HL-60 (cell line): ENCODE measurements around the gene RC3H2.

ENCODE experiments used
- POLR2AphosphoS5 ChIP-seq: IDR thresholded peaks from 2 replicates; pipeline ENCODE4 v1.6.1; 2012; ENCODE audit warnings: low read depth
- TF ChIP-seq, protein P1 (sequence below): IDR thresholded peaks from one replicate; pipeline ENCODE4 v1.5.1; 2011; ENCODE audit warnings: low read length, control low read depth, inconsistent platforms; ENCODE audit not compliant: insufficient read depth
- TF ChIP-seq, protein P2 (sequence below): IDR thresholded peaks from 2 replicates; pipeline ENCODE4 v1.6.1; 2012; ENCODE audit warnings: low read depth; ENCODE audit not compliant: insufficient replicate concordance

DNA sequence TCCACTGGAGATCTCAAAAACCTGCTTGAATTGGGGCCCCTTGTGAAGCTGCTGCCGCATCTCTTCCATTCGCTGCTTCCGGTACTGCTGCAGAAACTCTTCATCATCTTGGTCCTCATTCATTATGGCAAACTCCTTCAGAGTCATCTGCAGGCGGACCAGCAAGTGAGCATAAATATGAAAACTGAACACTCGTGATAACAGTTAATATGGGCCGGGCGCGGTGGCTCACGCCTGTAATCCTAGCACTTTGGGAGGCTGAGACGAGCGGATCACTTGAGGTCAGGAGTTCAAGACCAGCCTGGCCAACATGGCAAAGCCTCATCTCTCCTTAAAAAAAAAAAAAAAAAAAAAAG is 84.7 kb downstream of the RC3H2 start:
- TF ChIP-seq, protein P1, sequence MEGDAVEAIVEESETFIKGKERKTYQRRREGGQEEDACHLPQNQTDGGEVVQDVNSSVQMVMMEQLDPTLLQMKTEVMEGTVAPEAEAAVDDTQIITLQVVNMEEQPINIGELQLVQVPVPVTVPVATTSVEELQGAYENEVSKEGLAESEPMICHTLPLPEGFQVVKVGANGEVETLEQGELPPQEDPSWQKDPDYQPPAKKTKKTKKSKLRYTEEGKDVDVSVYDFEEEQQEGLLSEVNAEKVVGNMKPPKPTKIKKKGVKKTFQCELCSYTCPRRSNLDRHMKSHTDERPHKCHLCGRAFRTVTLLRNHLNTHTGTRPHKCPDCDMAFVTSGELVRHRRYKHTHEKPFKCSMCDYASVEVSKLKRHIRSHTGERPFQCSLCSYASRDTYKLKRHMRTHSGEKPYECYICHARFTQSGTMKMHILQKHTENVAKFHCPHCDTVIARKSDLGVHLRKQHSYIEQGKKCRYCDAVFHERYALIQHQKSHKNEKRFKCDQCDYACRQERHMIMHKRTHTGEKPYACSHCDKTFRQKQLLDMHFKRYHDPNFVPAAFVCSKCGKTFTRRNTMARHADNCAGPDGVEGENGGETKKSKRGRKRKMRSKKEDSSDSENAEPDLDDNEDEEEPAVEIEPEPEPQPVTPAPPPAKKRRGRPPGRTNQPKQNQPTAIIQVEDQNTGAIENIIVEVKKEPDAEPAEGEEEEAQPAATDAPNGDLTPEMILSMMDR: no peak
- no peak for TF ChIP-seq POLR2AphosphoS5
- TF ChIP-seq, protein P2, sequence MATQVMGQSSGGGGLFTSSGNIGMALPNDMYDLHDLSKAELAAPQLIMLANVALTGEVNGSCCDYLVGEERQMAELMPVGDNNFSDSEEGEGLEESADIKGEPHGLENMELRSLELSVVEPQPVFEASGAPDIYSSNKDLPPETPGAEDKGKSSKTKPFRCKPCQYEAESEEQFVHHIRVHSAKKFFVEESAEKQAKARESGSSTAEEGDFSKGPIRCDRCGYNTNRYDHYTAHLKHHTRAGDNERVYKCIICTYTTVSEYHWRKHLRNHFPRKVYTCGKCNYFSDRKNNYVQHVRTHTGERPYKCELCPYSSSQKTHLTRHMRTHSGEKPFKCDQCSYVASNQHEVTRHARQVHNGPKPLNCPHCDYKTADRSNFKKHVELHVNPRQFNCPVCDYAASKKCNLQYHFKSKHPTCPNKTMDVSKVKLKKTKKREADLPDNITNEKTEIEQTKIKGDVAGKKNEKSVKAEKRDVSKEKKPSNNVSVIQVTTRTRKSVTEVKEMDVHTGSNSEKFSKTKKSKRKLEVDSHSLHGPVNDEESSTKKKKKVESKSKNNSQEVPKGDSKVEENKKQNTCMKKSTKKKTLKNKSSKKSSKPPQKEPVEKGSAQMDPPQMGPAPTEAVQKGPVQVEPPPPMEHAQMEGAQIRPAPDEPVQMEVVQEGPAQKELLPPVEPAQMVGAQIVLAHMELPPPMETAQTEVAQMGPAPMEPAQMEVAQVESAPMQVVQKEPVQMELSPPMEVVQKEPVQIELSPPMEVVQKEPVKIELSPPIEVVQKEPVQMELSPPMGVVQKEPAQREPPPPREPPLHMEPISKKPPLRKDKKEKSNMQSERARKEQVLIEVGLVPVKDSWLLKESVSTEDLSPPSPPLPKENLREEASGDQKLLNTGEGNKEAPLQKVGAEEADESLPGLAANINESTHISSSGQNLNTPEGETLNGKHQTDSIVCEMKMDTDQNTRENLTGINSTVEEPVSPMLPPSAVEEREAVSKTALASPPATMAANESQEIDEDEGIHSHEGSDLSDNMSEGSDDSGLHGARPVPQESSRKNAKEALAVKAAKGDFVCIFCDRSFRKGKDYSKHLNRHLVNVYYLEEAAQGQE: no peak
